Astrocyte of the cerebellum (primary cell): ENCODE results near the gene BRICD5.
A peak's percentile ranks its signal among the peaks of the same experiment; 100 is the strongest.

Experiments
- DNase-seq: peaks from one replicate; pipeline ENCODE4 v3.0.0-alpha.2; 2011; ENCODE audit warnings: low read depth
- H3K4me3 ChIP-seq: 2 replicates; pipeline ENCODE4 v1.5.1; 2011; ENCODE audit warnings: mild to moderate bottlenecking, low read depth, low read length, moderate library complexity
- in situ Hi-C: cut with HindIII; loops from 2 replicates; pipeline ENCODE4 v1.10.0; 2017; ENCODE audit warnings: low sequenced_read_pairs
- TF ChIP-seq, protein P1 (sequence below): IDR thresholded peaks from 2 replicates; pipeline ENCODE4 v1.5.1; 2012; ENCODE audit warnings: low read length, low read depth, moderate library complexity, mild to moderate bottlenecking; ENCODE audit errors: missing control alignments

BRICD5 gene

DNA sequence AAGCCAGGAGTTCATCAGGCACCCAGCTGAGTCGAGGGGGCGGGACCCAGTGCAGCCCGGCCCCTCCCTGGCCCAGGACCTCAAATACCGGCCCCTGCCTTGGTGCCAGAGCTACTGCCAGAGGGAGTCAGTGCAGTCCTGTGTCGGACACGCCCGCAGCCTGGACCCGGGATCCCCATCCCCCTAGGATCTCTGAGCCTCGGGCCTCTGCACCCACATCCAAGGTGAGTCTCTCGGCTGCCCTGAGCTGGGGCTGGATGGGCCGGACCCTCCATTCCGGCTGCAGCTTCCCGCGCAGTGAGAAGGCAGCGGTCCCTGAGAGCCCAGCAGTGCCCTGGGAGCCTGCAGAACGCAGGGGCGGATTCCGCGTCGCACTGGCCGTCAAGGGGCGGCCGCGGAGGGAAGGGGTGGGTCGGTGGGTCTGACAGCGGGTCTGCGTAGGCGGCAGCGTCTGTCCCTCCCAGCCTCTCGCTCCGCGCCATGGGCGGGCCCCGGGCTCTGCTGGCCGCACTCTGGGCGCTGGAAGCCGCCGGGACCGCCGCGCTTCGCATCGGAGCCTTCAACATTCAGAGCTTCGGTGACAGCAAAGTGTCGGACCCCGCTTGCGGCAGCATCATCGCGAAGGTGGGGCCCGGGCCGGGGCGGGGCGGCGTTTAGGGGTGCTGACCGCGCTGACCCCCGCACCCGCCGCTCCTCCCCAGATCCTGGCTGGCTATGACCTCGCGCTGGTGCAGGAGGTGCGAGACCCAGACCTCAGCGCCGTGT is 25.9 kb upstream of the BRICD5 start, which contains the start of gene DNASE1L2:
Gene DNASE1L2 (plus strand): TSS at position 108 of the 765 bp plus-strand sequence. CDS start 373 bp downstream, at position 481.
- DNase-seq = no peak
- peak within 1 kb of the TSS; percentile 28 for H3K4me3 ChIP-seq
- TF ChIP-seq, protein P1, sequence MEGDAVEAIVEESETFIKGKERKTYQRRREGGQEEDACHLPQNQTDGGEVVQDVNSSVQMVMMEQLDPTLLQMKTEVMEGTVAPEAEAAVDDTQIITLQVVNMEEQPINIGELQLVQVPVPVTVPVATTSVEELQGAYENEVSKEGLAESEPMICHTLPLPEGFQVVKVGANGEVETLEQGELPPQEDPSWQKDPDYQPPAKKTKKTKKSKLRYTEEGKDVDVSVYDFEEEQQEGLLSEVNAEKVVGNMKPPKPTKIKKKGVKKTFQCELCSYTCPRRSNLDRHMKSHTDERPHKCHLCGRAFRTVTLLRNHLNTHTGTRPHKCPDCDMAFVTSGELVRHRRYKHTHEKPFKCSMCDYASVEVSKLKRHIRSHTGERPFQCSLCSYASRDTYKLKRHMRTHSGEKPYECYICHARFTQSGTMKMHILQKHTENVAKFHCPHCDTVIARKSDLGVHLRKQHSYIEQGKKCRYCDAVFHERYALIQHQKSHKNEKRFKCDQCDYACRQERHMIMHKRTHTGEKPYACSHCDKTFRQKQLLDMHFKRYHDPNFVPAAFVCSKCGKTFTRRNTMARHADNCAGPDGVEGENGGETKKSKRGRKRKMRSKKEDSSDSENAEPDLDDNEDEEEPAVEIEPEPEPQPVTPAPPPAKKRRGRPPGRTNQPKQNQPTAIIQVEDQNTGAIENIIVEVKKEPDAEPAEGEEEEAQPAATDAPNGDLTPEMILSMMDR = no peak
- in situ Hi-C loops = no loop called here

- in situ Hi-C loops = no loop called here
- H3K4me3 ChIP-seq = no peak overlapping the region
- TF ChIP-seq, protein P1 = no peak
- no peak for DNase-seq
Measured at GRCh38 chr16:2235695-2236336, 25.2 kb upstream of the BRICD5 start.

- TF ChIP-seq, protein P1 = no peak
- DNase-seq = no peak
- in situ Hi-C loops = no loop called here
- H3K4me3 ChIP-seq = no peak overlapping the region
Measured at GRCh38 chr16:2235234-2235651, 24.6 kb upstream of the BRICD5 start.

- TF ChIP-seq, protein P1 = no peak
- DNase-seq = no peak
- no peak overlapping the region for H3K4me3 ChIP-seq
- in situ Hi-C loops = no loop called here
Measured at GRCh38 chr16:2234813-2235170, 24.1 kb upstream of the BRICD5 start.

DNA sequence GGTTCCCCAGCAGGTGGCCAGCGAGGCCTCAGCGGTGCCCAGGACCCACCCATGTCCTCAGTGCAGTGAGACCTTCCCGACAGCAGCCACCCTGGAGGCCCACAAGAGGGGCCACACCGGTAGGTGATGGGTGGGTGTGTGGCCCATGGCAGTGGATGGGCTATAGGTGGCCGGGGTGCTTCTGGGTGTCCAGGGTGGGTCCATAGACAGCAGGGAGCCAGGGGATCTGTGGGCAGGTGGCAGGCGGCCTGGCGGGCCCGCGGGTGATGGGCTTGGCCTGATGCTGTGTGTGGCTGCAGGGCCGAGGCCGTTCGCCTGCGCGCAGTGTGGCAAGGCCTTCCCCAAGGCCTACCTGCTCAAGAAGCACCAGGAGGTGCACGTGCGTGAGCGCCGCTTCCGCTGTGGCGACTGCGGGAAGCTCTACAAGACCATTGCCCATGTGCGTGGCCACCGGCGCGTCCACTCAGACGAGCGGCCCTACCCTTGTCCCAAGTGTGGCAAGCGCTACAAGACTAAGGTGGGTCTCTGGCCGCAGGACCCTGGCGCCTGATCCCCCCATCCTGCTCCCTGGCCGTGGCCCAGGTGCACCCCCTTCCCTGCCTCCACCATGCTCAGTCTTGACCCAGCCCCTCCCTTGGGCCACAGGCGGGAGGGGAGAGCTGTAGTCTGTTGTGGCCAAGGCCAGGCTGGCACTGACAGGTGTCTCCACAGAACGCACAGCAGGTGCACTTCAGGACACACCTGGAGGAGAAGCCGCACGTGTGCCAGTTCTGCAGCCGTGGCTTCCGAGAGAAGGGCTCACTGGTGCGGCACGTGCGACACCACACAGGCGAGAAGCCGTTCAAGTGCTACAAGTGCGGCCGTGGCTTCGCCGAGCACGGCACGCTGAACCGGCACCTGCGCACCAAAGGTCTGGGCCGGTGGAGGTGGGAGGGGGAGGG is 23.5 kb upstream of the BRICD5 start:
- no peak for DNase-seq
- H3K4me3 ChIP-seq = no peak overlapping the region
- TF ChIP-seq, protein P1 = no peak
- in situ Hi-C loops = no loop called here

DNA sequence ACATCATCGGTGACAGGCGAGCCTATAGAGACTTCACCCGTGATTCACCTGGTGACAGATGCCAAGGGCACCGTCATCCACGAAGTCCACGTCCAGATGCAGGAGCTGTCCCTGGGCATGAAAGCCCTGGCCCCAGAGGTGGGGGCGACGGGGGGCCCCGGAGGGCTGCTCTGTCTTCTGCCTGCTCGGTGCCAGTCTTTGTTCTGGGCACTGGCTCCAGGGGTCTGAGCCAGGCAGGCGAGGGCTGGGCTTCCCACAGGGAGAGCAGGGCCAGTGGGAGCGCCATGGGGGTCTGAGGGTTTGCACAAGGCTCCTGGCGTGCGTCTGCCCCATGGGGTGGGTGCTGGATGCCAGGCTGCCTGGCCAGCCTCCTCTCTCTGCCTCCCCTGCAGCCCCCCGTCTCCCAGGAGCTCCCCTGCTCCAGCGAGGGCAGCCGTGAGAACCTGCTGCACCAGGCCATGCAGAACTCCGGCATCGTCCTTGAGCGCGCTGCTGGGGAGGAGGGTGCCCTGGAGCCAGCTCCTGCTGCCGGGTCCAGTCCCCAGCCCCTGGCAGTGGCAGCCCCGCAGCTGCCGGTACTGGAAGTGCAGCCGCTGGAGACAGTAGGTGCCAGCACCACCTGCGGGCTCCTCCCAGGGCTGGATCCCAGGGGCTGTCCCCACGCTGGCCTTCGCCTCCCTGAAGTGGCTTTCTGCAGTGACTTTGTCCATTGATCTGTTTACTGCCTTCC is 22.5 kb upstream of the BRICD5 start:
- no peak overlapping the region for H3K4me3 ChIP-seq
- DNase-seq = no peak
- TF ChIP-seq, protein P1 = no peak
- in situ Hi-C loops = no loop called here
